ENCODE data around the gene DCANP1. TPM values are rescaled to one million over a fixed set of nuclear protein-coding genes. Genes with fewer than 3 reads are reported as not detected.

DCANP1 gene
- total and polyA plus RNA-seq, 8 donors: not detected

GRCh38 chr5:135399794-135400542 is 47.2 kb downstream of the DCANP1 start:
- WGBS, 2 donors: 54 to 55% methylated on average over 25 of the region's 25 CpGs
- FAIRE-seq: no peak
- TF ChIP-seq CTCF (IDR thresholded peaks at IDR 0.05): no peak
- no peak for DNase-seq
- no peaks in the 10 kb centered on the region for H3K27me3 ChIP-seq
- H3K27ac ChIP-seq: peak overlapping the region in 2 of 4 donors; percentile 66 to 75
- H3K9me3 ChIP-seq: no peaks in the 10 kb centered on the region
- peaks cover 0 to 17% (median 8%) of the 10 kb centered on the region in 3 donors for H3K4me1 ChIP-seq
- ATAC-seq: no peak
- intact Hi-C loops (cut with DNase I): no loop called here
- H3K36me3 ChIP-seq: no peaks in the 10 kb centered on the region
- peak overlapping the region; percentile 63 to 98 (median 72) for H3K4me3 ChIP-seq

GRCh38 chr5:135398855-135399793 is 48.0 kb downstream of the DCANP1 start, which contains the start of gene MACROH2A1:
Gene MACROH2A1 (minus strand): TSS chr5:135399231. CDS start chr5:135389093, 10,138 bp downstream.
- WGBS, 2 donors: 1 to 2% methylated on average over 69 to 109 of the region's 109 CpGs
- FAIRE-seq: no peak
- Histone ChIP-seq H3K27me3 (no peaks in the 10 kb centered on the region), H3K27ac (peak within 1 kb of the TSS; percentile 43 to 75 (median 68)), H3K9me3 (no peaks in the 10 kb centered on the region), H3K4me3 (peak within 1 kb of the TSS; percentile 63 to 98 (median 72)), H3K4me1 (peaks cover 0 to 17% (median 8%) of the 10 kb centered on the region in 3 donors), H3K36me3 (no peaks in the 10 kb centered on the region)
- peak; percentile 95 to 98 (median 96) for ATAC-seq
- DNase-seq: peak; percentile 83 to 96 (median 86)
- TF ChIP-seq CTCF (IDR thresholded peaks at IDR 0.05): no peak
- intact Hi-C loops (cut with DNase I): no loop called here

GRCh38 chr5:135398160-135398854 is 48.8 kb downstream of the DCANP1 start:
- H3K36me3 ChIP-seq: no peaks in the 10 kb centered on the region
- DNase-seq (peak in 5 of 6 donors; percentile 29 to 80 (median 45)), FAIRE-seq (no peak), ATAC-seq (peak; percentile 30 to 61 (median 52))
- TF ChIP-seq CTCF (IDR thresholded peaks at IDR 0.05): no peak
- WGBS, 2 donors: 0% methylated on average over 43 of the region's 43 CpGs
- no peaks in the 10 kb centered on the region for H3K27me3 ChIP-seq
- no peaks in the 10 kb centered on the region for H3K9me3 ChIP-seq
- H3K27ac ChIP-seq: peak overlapping the region; percentile 19 to 75 (median 68)
- intact Hi-C loops (cut with DNase I): no loop called here
- H3K4me1 ChIP-seq: peaks cover 0 to 17% (median 8%) of the 10 kb centered on the region in 3 donors
- H3K4me3 ChIP-seq: peak overlapping the region; percentile 63 to 98 (median 72)

- Histone ChIP-seq H3K9me3 (no peaks in the 10 kb centered on the region), H3K4me3 (no peak overlapping the region), H3K27me3 (no peaks in the 10 kb centered on the region), H3K4me1 (peaks cover 0 to 17% (median 8%) of the 10 kb centered on the region in 3 donors), H3K27ac (no peak overlapping the region), H3K36me3 (no peaks in the 10 kb centered on the region)
- intact Hi-C loops (cut with DNase I): no loop called here
- FAIRE-seq (no peak), DNase-seq (no peak), ATAC-seq (no peak)
- WGBS, 2 donors: 92 to 94% methylated on average over 5 of the region's 5 CpGs
- no peak for TF ChIP-seq CTCF (IDR thresholded peaks at IDR 0.05)
Observed at GRCh38 chr5:135397084-135397483, 50.1 kb downstream of the DCANP1 start.

Measured in pancreas (tissue), 10 donors.